ENCODE data around the gene PRPSAP1.

PRPSAP1 gene

GRCh38 chr17:76263896-76264295 lies 89.8 kb downstream of the PRPSAP1 start:
- DNase-seq: no peak

- no peak for DNase-seq
Measured at GRCh38 chr17:76262732-76263344, 90.9 kb downstream of the PRPSAP1 start.

- DNase-seq: peak; percentile 66
Measured at GRCh38 chr17:76261421-76262215, 92.1 kb downstream of the PRPSAP1 start.

- DNase-seq: no peak
Measured at GRCh38 chr17:76260669-76261068, 93.0 kb downstream of the PRPSAP1 start.

- no peak for DNase-seq
Measured at GRCh38 chr17:76260220-76260619, 93.5 kb downstream of the PRPSAP1 start.
